Transverse colon (tissue), 4 donors: ENCODE measurements around the gene HES7.

Experiments
- CTCF ChIP-seq, 5 experiments: fragments of 200-600 bp in 3 of 5; fragments of 450-650 bp in 2 of 5; sonication (generic) in 3 of 5; IDR thresholded peaks; 1 replicate in 2 of 5; 2 replicates in 3 of 5; pipeline ENCODE4 v1.5.1; 2016 to 2017; ENCODE audit warnings: antibody characterized with exemption in 5 of 5, inconsistent platforms in 3 of 5, mild to moderate bottlenecking in 2 of 5, moderate library complexity in 1 of 5
- EP300 ChIP-seq: sonication (generic); formaldehyde crosslinking; IDR thresholded peaks from one replicate; pipeline ENCODE4 v1.6.1; 2017; ENCODE audit warnings: antibody characterized with exemption, low read depth
- POLR2A ChIP-seq: fragments of 450-650 bp; IDR thresholded peaks from one replicate; pipeline ENCODE4 v1.6.1; 2016; ENCODE audit warnings: antibody characterized with exemption, mild to moderate bottlenecking, moderate library complexity
- POLR2AphosphoS5 ChIP-seq, 3 donors: sonication (generic); formaldehyde crosslinking; IDR thresholded peaks; one replicate each; pipeline ENCODE4 v1.6.1; 2016; ENCODE audit warnings: antibody characterized with exemption in 3 of 3

- TF ChIP-seq CTCF (IDR thresholded peaks at IDR 0.05) (no peak), POLR2AphosphoS5 (IDR thresholded peaks at IDR 0.05) (no peak), POLR2A (no peak), EP300 (no peak)
These were observed 18.4 kb upstream of the HES7 start for GRCh38 chr17:8142158-8142886.
